Cardiac muscle cell (in vitro differentiated cells and primary cell): ENCODE results near the gene C5orf15. TPM values are rescaled to one million over a fixed set of nuclear protein-coding genes. Genes with fewer than 3 reads are reported as not detected.
A peak's percentile ranks its signal among the peaks of the same experiment; 100 is the strongest.

Experiments used
- DNase-seq, 2 donors: peaks; one replicate each; pipeline versions ENCODE4 v3.0.0 to v3.0.0-alpha.2; 2010 to 2017; ENCODE audit warnings: low read depth in 1 of 2, low spot score in 1 of 2
- H3K27ac ChIP-seq: fragments of 200-600 bp; sonication (generic); 2 replicates; pipeline ENCODE4 v1.5.1; 2016
- H3K27me3 ChIP-seq: fragments of 200-600 bp; sonication (generic); 2 replicates; pipeline ENCODE4 v1.6.0; 2016; ENCODE audit warnings: control low read depth
- H3K36me3 ChIP-seq: fragments of 200-600 bp; sonication (generic); 2 replicates; pipeline ENCODE4 v1.5.1; 2016; ENCODE audit warnings: control low read depth
- H3K4me1 ChIP-seq: fragments of 200-600 bp; sonication (generic); 2 replicates; pipeline ENCODE4 v1.8.1; 2017; ENCODE audit warnings: low read depth, mild to moderate bottlenecking, mixed run types
- H3K4me3 ChIP-seq: fragments of 200-600 bp; sonication (generic); 2 replicates; pipeline ENCODE4 v1.5.1; 2016; ENCODE audit warnings: mild to moderate bottlenecking
- H3K9me3 ChIP-seq: fragments of 200-600 bp; sonication (generic); 2 replicates; pipeline ENCODE4 v1.5.1; 2017; ENCODE audit warnings: low read depth, mild to moderate bottlenecking, control low read depth
- polyA plus RNA-seq: library from polyadenylated mRNA; unstranded; fragments of >200 nt; fragmentation: Nextera tagmentation; extraction: Ambion mirVana; gene quantifications from 2 replicates; pipeline ENCODE4 v1.2.1, GENCODE V29; 2016
- total RNA-seq: library from RNA; depleted of rRNA; stranded (reverse); fragments of >200 nt; gene quantifications from 2 replicates; pipeline ENCODE4 v1.2.3, GENCODE V29; 2016
- TF ChIP-seq, protein P1 (sequence below): IDR thresholded peaks from 2 replicates; pipeline ENCODE4 v1.5.1; 2012; ENCODE audit warnings: low read depth, mild to moderate bottlenecking, low read length

C5orf15 gene
- total and polyA plus RNA-seq, 2 experiments from 2014 or later = 58.5 to 87.8 TPM

DNA sequence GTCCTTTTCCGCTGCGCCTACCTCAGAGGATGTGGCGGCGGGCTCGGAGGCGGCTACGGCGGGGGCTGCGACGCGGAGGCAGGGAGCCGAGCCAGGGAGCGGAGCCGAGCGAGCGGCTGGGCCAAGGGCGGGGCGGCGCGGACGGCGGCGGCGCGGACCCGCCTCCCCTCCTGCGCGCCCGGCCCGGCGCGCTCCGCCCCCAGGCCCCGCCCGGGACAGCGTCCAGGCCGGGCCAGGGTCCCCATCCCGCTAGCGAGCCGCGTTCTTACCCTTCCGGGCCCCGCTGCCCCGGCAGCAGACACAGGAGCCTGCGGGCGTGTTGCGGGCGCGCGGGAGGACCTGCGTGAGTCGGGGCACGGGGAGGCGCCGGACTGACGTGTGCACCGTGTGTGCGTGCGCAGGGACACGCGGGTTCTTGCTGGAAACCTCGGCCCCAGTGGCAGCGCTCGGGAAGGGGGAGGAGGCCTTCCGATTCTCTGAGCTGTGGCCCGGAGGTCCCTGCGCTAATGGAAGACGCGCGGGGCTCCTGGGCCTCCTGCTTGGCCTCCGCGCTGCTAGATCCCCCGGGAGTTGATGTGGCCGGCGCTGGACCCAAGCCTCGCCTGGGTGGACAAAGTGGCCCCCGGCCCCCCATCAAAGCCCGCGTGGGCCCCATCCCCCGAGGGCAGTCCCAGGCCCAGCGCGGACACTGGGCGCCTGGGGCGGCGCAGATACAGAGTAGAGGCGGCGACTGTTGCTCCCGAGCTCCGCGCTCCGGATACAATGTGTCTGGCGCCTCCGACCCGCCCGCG is 36.4 kb upstream of the C5orf15 start, which contains the start of gene VDAC1:
TSS of gene VDAC1 (minus strand) at position 350 of the 791 bp plus-strand sequence. CDS start 11,963 bp downstream, outside the sequence.
- Histone ChIP-seq H3K27me3 (no peaks in the 10 kb centered on the region), H3K27ac (peak within 1 kb of the TSS; percentile 93), H3K4me3 (peak within 1 kb of the TSS; percentile 86), H3K4me1 (peaks cover 17% of the 10 kb centered on the region), H3K36me3 (no peaks in the 10 kb centered on the region), H3K9me3 (no peaks in the 10 kb centered on the region)
- DNase-seq = peak; percentile 91 to 92
- TF ChIP-seq, protein P1, sequence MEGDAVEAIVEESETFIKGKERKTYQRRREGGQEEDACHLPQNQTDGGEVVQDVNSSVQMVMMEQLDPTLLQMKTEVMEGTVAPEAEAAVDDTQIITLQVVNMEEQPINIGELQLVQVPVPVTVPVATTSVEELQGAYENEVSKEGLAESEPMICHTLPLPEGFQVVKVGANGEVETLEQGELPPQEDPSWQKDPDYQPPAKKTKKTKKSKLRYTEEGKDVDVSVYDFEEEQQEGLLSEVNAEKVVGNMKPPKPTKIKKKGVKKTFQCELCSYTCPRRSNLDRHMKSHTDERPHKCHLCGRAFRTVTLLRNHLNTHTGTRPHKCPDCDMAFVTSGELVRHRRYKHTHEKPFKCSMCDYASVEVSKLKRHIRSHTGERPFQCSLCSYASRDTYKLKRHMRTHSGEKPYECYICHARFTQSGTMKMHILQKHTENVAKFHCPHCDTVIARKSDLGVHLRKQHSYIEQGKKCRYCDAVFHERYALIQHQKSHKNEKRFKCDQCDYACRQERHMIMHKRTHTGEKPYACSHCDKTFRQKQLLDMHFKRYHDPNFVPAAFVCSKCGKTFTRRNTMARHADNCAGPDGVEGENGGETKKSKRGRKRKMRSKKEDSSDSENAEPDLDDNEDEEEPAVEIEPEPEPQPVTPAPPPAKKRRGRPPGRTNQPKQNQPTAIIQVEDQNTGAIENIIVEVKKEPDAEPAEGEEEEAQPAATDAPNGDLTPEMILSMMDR = no peak

DNA sequence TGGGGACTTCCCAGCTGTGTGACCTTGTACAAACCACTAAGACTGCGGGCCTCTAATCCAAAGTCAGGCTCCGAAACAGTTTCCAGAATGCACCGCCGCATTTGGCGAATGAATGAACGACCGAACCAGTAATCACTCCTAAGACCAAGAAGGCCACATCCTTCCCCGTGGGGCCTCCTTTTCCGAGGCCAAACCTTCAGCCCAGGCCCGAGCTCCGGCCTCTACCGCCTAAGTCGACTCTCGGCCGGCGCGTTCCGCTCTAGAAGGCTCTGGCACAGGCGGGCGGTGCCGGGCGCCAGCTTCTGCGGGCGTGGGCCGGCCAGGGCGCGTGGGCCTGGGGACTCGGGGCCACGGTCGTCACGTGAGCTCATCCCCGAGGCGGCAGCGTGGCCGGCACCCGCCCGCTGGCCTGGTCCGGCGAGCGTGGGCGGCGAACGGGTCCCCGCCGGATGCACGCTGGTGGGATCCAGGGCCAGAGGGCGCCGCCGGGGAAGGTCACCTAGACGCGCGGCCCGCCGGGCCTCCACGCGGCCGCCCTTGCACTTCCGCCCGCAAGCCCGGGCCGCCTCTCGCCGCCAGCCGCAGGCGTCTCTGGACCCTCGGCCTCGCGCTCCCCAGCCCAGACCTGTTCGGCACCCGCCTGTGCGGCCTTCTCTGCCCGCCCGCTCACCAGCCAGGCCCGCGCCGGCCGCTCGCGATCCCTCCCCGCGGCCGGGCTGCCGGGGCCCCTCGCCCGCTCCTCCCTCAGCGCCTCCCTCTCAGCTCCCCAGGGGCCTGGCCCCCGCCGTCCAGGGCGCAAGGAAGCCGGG is 35.6 kb upstream of the C5orf15 start:
- Histone ChIP-seq H3K27me3 (no peaks in the 10 kb centered on the region), H3K36me3 (no peaks in the 10 kb centered on the region), H3K4me3 (peak overlapping the region; percentile 86), H3K27ac (peak overlapping the region; percentile 93), H3K9me3 (no peaks in the 10 kb centered on the region), H3K4me1 (peaks cover 17% of the 10 kb centered on the region)
- DNase-seq = peak; percentile 57 to 69
- TF ChIP-seq, protein P1 = no peak

DNA sequence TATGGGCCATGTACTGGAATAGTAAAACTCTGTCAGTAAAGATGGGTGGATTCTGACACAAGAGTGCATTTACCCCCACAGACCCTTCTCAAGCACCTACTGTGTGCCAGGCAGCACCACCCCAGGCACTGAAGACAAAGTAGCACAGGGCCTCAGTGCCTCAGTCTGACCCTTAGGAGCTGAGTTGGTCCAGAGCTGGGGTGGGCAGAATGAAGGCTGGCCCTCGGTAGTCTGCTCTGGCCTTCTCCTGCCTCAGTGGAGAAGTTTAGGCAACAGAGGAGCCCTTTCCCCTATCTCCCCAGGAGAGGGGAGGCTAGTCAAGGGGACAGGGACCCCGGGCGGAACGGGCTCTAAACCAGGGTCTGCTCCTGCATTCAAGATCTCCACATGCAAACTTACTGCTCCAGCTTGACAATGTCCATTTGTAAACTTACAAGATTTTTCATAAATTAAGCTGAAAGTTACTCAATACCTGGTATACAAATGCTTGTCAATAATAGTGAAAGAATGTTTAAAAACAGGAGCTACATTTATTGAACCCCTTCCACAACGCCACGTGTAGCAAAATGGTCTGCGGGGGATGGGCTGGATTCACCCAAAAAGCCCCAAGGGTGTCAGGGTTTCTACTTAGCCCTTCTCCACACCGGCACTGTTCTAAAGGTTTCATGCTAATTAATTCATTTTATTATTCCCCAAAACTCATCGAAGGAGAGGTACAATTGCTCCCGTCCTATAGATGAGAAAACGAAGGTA is 34.8 kb upstream of the C5orf15 start:
- H3K4me1 ChIP-seq = peaks cover 17% of the 10 kb centered on the region
- H3K4me3 ChIP-seq = peak overlapping the region; percentile 86
- no peaks in the 10 kb centered on the region for H3K36me3 ChIP-seq
- H3K27ac ChIP-seq = peak overlapping the region; percentile 93
- no peaks in the 10 kb centered on the region for H3K27me3 ChIP-seq
- no peaks in the 10 kb centered on the region for H3K9me3 ChIP-seq
- TF ChIP-seq, protein P1 = no peak
- no peak for DNase-seq

DNA sequence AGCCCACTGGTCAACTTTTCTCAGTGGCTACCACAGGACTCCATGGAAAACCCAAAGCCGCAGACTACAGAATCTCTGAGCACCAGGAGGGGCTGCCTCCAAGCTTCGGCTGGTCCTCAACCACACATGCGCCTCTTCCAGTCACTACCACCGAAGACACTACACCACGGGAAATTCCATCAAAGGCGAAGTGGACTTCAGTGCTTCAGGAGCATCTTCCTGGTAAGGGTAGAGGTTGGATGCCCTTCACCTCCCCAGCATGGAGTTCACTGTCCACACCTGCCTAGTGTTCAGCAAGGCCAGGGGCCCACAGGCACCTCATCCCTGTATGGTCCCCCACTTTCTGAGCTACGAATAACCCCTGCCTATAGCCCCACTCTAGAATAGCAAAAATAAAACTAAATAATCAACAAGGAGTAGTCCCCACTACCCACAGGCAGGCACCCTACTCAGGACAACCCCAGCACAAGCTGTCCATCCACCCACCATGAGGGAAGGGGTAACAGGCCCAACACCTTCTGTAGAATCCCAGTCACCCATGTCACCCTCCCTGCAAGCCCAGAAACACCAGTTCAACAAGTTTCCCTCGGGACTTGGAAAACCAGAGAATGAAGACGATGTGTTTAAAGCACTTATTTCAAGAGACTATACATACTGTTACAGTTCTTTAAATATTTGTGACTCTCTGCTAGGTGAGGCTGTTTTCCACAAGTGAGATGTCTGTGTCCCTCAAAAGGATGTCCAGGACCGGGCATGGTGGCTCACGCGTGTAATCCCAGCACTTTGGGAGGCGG is 33.7 kb upstream of the C5orf15 start:
- DNase-seq = no peak
- Histone ChIP-seq H3K36me3 (no peaks in the 10 kb centered on the region), H3K9me3 (no peaks in the 10 kb centered on the region), H3K4me3 (no peak overlapping the region), H3K27ac (no peak overlapping the region), H3K4me1 (peaks cover 17% of the 10 kb centered on the region), H3K27me3 (no peaks in the 10 kb centered on the region)
- TF ChIP-seq, protein P1 = no peak
